H1 (cell line): ENCODE data around the gene KLHL9. TPM values are rescaled to one million over a fixed set of nuclear protein-coding genes. Genes with fewer than 3 reads are reported as not detected.

ENCODE experiments used
- CTCF ChIA-PET: fragments of 300-600 bp; sonication (Branson Sonifier 250); formaldehyde crosslinking; loops from one replicate; lab custom pipeline; 2021; ENCODE audit not compliant: partially characterized antibody; lab: Charles Lee
- POLR2A ChIA-PET: fragments of 300-600 bp; sonication (Branson Sonifier 250); formaldehyde crosslinking; loops from one replicate; lab custom pipeline; 2021; ENCODE audit warnings: inconsistent platforms; ENCODE audit not compliant: partially characterized antibody; lab: Charles Lee
- DNase-seq, 2 experiments: peaks; one replicate each; pipeline versions ENCODE4 v3.0.0 to v3.0.0-alpha.2; 2010 to 2022; ENCODE audit warnings: low spot score in 2 of 2, low read depth in 1 of 2, mixed read lengths in 1 of 2
- FAIRE-seq: peaks from 2 replicates; lab custom pipeline; 2011; peaks lifted over from hg19 to GRCh38; lab: Jason Lieb, UNC
- H2AFZ ChIP-seq: 2 replicates; pipeline ENCODE4 v1.8.1; 2012; ENCODE audit warnings: low read length, inconsistent platforms
- H2AK5ac ChIP-seq: 2 replicates; pipeline ENCODE4 v1.6.1; 2013; ENCODE audit warnings: low read depth, low read length
- H2BK120ac ChIP-seq: replicated peaks from 2 replicates; pipeline ENCODE3; 2013; ENCODE audit warnings: low read depth, low read length, inconsistent platforms
- H2BK12ac ChIP-seq: 2 replicates; pipeline ENCODE4 v1.6.1; 2013; ENCODE audit warnings: low read depth, low read length
- H2BK15ac ChIP-seq: 2 replicates; pipeline ENCODE4 v1.6.1; 2013; ENCODE audit warnings: low read length
- H2BK20ac ChIP-seq: 2 replicates; pipeline ENCODE4 v1.6.1; 2013; ENCODE audit warnings: low read length
- H2BK5ac ChIP-seq: 2 replicates; pipeline ENCODE4 v1.6.1; 2013; ENCODE audit warnings: low read depth, low read length
- H3K14ac ChIP-seq: 2 replicates; pipeline ENCODE4 v1.6.1; 2013; ENCODE audit warnings: inconsistent platforms; ENCODE audit not compliant: insufficient read length
- H3K18ac ChIP-seq: 2 replicates; pipeline ENCODE4 v1.6.1; 2013; ENCODE audit warnings: low read length; ENCODE audit errors: extremely low read depth
- H3K23ac ChIP-seq: 2 replicates; pipeline ENCODE4 v1.6.1; 2013; ENCODE audit warnings: inconsistent platforms; ENCODE audit not compliant: insufficient read length
- H3K23me2 ChIP-seq: 2 replicates; pipeline ENCODE4 v1.6.1; 2013; ENCODE audit warnings: low read depth, low read length
- H3K27ac ChIP-seq: 2 replicates; pipeline ENCODE4 v1.6.1; 2011; ENCODE audit warnings: low read depth, low read length, inconsistent platforms
- H3K27me3 ChIP-seq, 4 experiments: replicated peaks in 1 of 4; 1 replicate in 1 of 4; 2 replicates in 3 of 4; pipeline versions ENCODE4 v1.6.1 to v1.8.1; 2011 to 2013; ENCODE audit warnings: low read length in 3 of 4, mild to moderate bottlenecking in 3 of 4, inconsistent platforms in 2 of 4, mixed read lengths in 2 of 4, moderate library complexity in 1 of 4; ENCODE audit not compliant: control insufficient read depth in 3 of 4, insufficient read depth in 3 of 4; ENCODE audit errors: extremely low read depth in 1 of 4
- H3K36me3 ChIP-seq, 4 experiments: 2 replicates each; pipeline versions ENCODE4 v1.6.1 to v1.8.1; 2011 to 2013; ENCODE audit warnings: mild to moderate bottlenecking in 4 of 4, low read length in 3 of 4, moderate library complexity in 2 of 4, control low read depth in 1 of 4, inconsistent platforms in 1 of 4; ENCODE audit not compliant: insufficient read depth in 4 of 4, control insufficient read depth in 2 of 4
- H3K4ac ChIP-seq: replicated peaks from 2 replicates; pipeline ENCODE3; 2013; ENCODE audit warnings: low read length, low read depth, mixed read lengths, inconsistent platforms; ENCODE audit not compliant: insufficient read length
- H3K4me1 ChIP-seq, 4 experiments: replicated peaks in 1 of 4; 1 replicate in 1 of 4; 2 replicates in 3 of 4; pipeline versions ENCODE4 v1.6.1 to v1.8.1; 2011 to 2013; ENCODE audit warnings: low read length in 3 of 4, inconsistent platforms in 2 of 4, mixed read lengths in 1 of 4; ENCODE audit not compliant: insufficient read depth in 4 of 4, control insufficient read depth in 3 of 4
- H3K4me2 ChIP-seq, 2 experiments: 2 replicates each; pipeline versions ENCODE4 v1.6.1 to v1.8.1; 2011 to 2013; ENCODE audit warnings: low read depth in 2 of 2, low read length in 2 of 2, control low read depth in 1 of 2, inconsistent platforms in 1 of 2, mild to moderate bottlenecking in 1 of 2; ENCODE audit not compliant: insufficient read depth in 1 of 2
- H3K4me3 ChIP-seq, 4 experiments: fragments of 200-600, 300-600 bp in 1 of 4; sonication (generic), shearing (Covaris generic), sonication (Bioruptor Twin) in 1 of 4; 2 replicates each; pipeline versions ENCODE4 v1.5.1 to v1.8.1; 2011 to 2016; ENCODE audit warnings: low read length in 4 of 4, low read depth in 3 of 4, control low read depth in 2 of 4, inconsistent platforms in 2 of 4, mild to moderate bottlenecking in 2 of 4, mixed read lengths in 1 of 4, moderate library complexity in 1 of 4; ENCODE audit not compliant: insufficient read depth in 2 of 4; ENCODE audit errors: extremely low read depth in 1 of 4
- H3K56ac ChIP-seq: replicated peaks from 2 replicates; pipeline ENCODE3; 2013; ENCODE audit warnings: low read depth, mild to moderate bottlenecking, mixed read lengths, low read length, inconsistent platforms; ENCODE audit not compliant: insufficient read length
- H3K79me1 ChIP-seq: 2 replicates; pipeline ENCODE4 v1.6.1; 2013; ENCODE audit warnings: low read depth, low read length, control low read depth
- H3K79me2 ChIP-seq, 2 experiments: 2 replicates each; pipeline versions ENCODE4 v1.6.1 to v1.8.1; 2012 to 2013; ENCODE audit warnings: low read length in 2 of 2, mild to moderate bottlenecking in 2 of 2, inconsistent platforms in 1 of 2; ENCODE audit not compliant: insufficient read depth in 2 of 2, control insufficient read depth in 1 of 2
- H3K9ac ChIP-seq, 4 experiments: replicated peaks in 1 of 4; 1 replicate in 1 of 4; 2 replicates in 3 of 4; pipeline versions ENCODE4 v1.6.1 to v1.8.1; 2011 to 2013; ENCODE audit warnings: low read depth in 3 of 4, low read length in 3 of 4, control low read depth in 2 of 4, mild to moderate bottlenecking in 2 of 4, moderate library complexity in 2 of 4, inconsistent platforms in 1 of 4; ENCODE audit errors: extremely low read depth in 1 of 4
- H3K9me3 ChIP-seq, 2 experiments: 2 replicates each; pipeline versions ENCODE4 v1.6.1 to v1.8.1; 2012 to 2013; ENCODE audit warnings: mild to moderate bottlenecking in 2 of 2, moderate library complexity in 2 of 2, control low read depth in 1 of 2, inconsistent platforms in 1 of 2, low read depth in 1 of 2, low read length in 1 of 2, mixed read lengths in 1 of 2; ENCODE audit not compliant: insufficient read depth in 2 of 2
- H4K20me1 ChIP-seq, 2 experiments: replicated peaks in 1 of 2; 2 replicates each; pipeline versions ENCODE3 to v1.8.1; 2011 to 2013; ENCODE audit warnings: inconsistent platforms in 2 of 2, low read length in 2 of 2, mild to moderate bottlenecking in 1 of 2; ENCODE audit not compliant: insufficient read depth in 2 of 2, control insufficient read depth in 1 of 2
- H4K5ac ChIP-seq: 2 replicates; pipeline ENCODE4 v1.6.1; 2013; ENCODE audit warnings: low read length, low read depth, mixed read lengths, inconsistent platforms; ENCODE audit not compliant: insufficient read length
- H4K8ac ChIP-seq: 2 replicates; pipeline ENCODE4 v1.8.0; 2013; ENCODE audit warnings: mild to moderate bottlenecking, moderate library complexity, low read length, inconsistent platforms; ENCODE audit not compliant: insufficient read depth; ENCODE audit errors: extremely low read depth
- H4K91ac ChIP-seq: replicated peaks from 2 replicates; pipeline ENCODE3; 2013; ENCODE audit warnings: low read length, mixed read lengths, inconsistent platforms; ENCODE audit not compliant: insufficient read length
- CEBPB ChIP-seq: IDR thresholded peaks from 2 replicates; pipeline ENCODE4 v1.6.1; 2012; ENCODE audit warnings: low read depth, low read length
- EGR1 ChIP-seq: IDR thresholded peaks from 2 replicates; pipeline ENCODE4 v1.6.1; 2011; ENCODE audit warnings: low read depth, low read length, borderline replicate concordance
- EZH2 ChIP-seq: fragments of 200-600 bp; sonication (generic); IDR thresholded peaks from 2 replicates; pipeline ENCODE4 v1.7.1; 2012; ENCODE audit warnings: low read depth, mild to moderate bottlenecking, moderate library complexity, low read length, inconsistent platforms; ENCODE audit not compliant: severe bottlenecking
- JUN ChIP-seq: IDR thresholded peaks from 2 replicates; pipeline ENCODE4 v1.6.1; 2011; ENCODE audit warnings: low read depth, mild to moderate bottlenecking, improper control_type of control experiment, low read length
- KDM4A ChIP-seq: IDR thresholded peaks from one replicate; pipeline ENCODE4 v1.7.1; 2012; ENCODE audit warnings: low read depth, mild to moderate bottlenecking, moderate library complexity, low read length, inconsistent platforms; ENCODE audit not compliant: severe bottlenecking
- NRF1 ChIP-seq: IDR thresholded peaks from 2 replicates; pipeline ENCODE4 v1.6.1; 2011; ENCODE audit warnings: mild to moderate bottlenecking, low read depth, low read length, improper control_type of control experiment
- POU5F1 ChIP-seq: IDR thresholded peaks from 2 replicates; pipeline ENCODE4 v1.6.1; 2011; ENCODE audit warnings: low read depth, mild to moderate bottlenecking, low read length, moderate library complexity
- RXRA ChIP-seq: IDR thresholded peaks from 2 replicates; pipeline ENCODE4 v1.6.1; 2011; ENCODE audit warnings: low read depth, mild to moderate bottlenecking, low read length, moderate library complexity; ENCODE audit not compliant: insufficient read depth
- SAP30 ChIP-seq: fragments of 300-600 bp; sonication (generic); IDR thresholded peaks from 2 replicates; pipeline ENCODE4 v1.7.1; 2012; ENCODE audit warnings: low read length, moderate library complexity, mild to moderate bottlenecking, inconsistent platforms; ENCODE audit not compliant: insufficient read depth, insufficient replicate concordance
- TEAD4 ChIP-seq: IDR thresholded peaks from 2 replicates; pipeline ENCODE4 v1.6.1; 2012; ENCODE audit warnings: low read depth, low read length, inconsistent platforms, mixed read lengths
- ZNF274 ChIP-seq: IDR thresholded peaks from 2 replicates; pipeline ENCODE4 v1.7.0; 2012; ENCODE audit warnings: low read length, borderline replicate concordance; ENCODE audit errors: extremely low read depth
- WGBS, 2 experiments: shearing (Covaris generic) in 1 of 2; methylation state at CpG; one replicate each; pipeline versions ENCODE4 v1.1.6 to v1.1.7; 2013 to 2015; ENCODE audit warnings: low lambda C conversion rate in 2 of 2, mixed read lengths in 2 of 2, inconsistent platforms in 1 of 2, low coverage in 1 of 2, missing lambda C conversion rate in 1 of 2; ENCODE audit not compliant: insufficient replicate concordance in 2 of 2, insufficient coverage in 1 of 2, insufficient read length in 1 of 2; ENCODE audit errors: extremely low coverage in 1 of 2, missing lambda C conversion rate in 1 of 2; 5-methylcytosine and 5-hydroxymethylcytosine counted together
- polyA plus RNA-seq, 7 experiments: library from polyadenylated mRNA; depleted of rRNA in 3 of 7; stranded (reverse) in 5 of 7; unstranded in 2 of 7; fragments of >200 nt in 5 of 7; fragments of 200-250 nt in 2 of 7; gene quantifications; 1 replicate in 5 of 7; 2 replicates in 1 of 7; 4 replicates in 1 of 7; pipeline versions ENCODE4 v1.2.1 to v1.2.3, GENCODE V29; 2011 to 2013; ENCODE audit warnings: missing spikeins in 2 of 7, mixed read lengths in 2 of 7
- total RNA-seq: library from RNA; stranded (reverse); fragmentation: NEBNext Ultra II Directional; extraction: Animal tissue kit (Norgen Biotek cat#: 25700); gene quantifications from 2 replicates; pipeline ENCODE4 v1.2.1, GENCODE V29; 2021
- TF ChIP-seq, protein P1 (sequence below): IDR thresholded peaks from 2 replicates; pipeline ENCODE4 v1.6.1; 2012; ENCODE audit warnings: low read length, inconsistent platforms

Gene KLHL9
- total and polyA plus RNA-seq, 2 of the 8 experiments (the other 6 are each of a cell fraction or from before 2014, with no cell fraction given) = 4.9 to 15.7 TPM

DNA sequence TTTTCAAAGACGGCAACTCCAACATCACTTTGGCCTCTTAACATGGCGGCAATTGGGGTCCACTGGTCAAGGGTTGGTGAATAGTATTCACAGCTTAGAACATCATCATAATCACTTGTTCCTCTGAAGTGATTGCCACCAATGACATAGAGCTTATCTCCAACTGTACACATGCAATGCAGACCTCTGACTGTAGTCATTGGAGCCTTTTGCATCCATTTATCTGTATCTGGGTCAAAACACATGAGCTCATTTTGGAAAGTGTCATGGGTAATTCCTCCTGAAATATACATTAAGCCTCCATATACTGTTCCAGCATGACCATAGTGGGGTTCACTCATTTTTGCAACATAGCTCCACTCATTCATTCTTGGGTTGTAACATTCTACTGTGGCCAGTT, 2.0 kb downstream of the KLHL9 start:
- DNase-seq = no peak
- H3K4me3 ChIP-seq = peak overlapping the region in 1 of 4 experiments; percentile 76; a peak in 1 of 8 replicates
- POLR2A ChIA-PET = no interaction called here
- no peak for TF ChIP-seq EGR1
- TF ChIP-seq KDM4A = no peak
- TF ChIP-seq POU5F1 = no peak
- no peak for TF ChIP-seq JUN
- no peak for TF ChIP-seq TEAD4
- TF ChIP-seq, protein P1, sequence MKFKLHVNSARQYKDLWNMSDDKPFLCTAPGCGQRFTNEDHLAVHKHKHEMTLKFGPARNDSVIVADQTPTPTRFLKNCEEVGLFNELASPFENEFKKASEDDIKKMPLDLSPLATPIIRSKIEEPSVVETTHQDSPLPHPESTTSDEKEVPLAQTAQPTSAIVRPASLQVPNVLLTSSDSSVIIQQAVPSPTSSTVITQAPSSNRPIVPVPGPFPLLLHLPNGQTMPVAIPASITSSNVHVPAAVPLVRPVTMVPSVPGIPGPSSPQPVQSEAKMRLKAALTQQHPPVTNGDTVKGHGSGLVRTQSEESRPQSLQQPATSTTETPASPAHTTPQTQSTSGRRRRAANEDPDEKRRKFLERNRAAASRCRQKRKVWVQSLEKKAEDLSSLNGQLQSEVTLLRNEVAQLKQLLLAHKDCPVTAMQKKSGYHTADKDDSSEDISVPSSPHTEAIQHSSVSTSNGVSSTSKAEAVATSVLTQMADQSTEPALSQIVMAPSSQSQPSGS = no peak
- no peak for TF ChIP-seq RXRA
- TF ChIP-seq EZH2 = no peak
- TF ChIP-seq ZNF274 = no peak
- TF ChIP-seq SAP30 = no peak
- TF ChIP-seq CEBPB = no peak
- TF ChIP-seq NRF1 = no peak

More for the DNA sequence above, 2.0 kb downstream of the KLHL9 start:
- peaks cover 8 to 58% of the 10 kb centered on the region in 2 experiments for H3K79me2 ChIP-seq
- CTCF ChIA-PET = interaction anchor here (1.1 to 8.0 kb wide), 8 partner anchors 10 to 458 kb away, joined by 3 to 79 read pairs (median 4); no protein-coding TSS in a partner anchor
- peaks cover 0 to 5% (median 0%) of the 10 kb centered on the region in 4 experiments; a peak in 2 of 7 replicates for H3K4me1 ChIP-seq
- H3K27ac ChIP-seq = no peak overlapping the region
- no peaks in the 10 kb centered on the region; the same call in none of the 2 replicates for H3K79me1 ChIP-seq
- no peak overlapping the region for H2AK5ac ChIP-seq
- peaks cover 4% of the 10 kb centered on the region for H3K23me2 ChIP-seq
- H3K9me3 ChIP-seq = no peaks in the 10 kb centered on the region
- no peak overlapping the region for H2BK120ac ChIP-seq
- no peaks in the 10 kb centered on the region for H3K27me3 ChIP-seq
- peak overlapping the region; percentile 81 to 92; a peak in 3 of 4 replicates for H3K4me2 ChIP-seq
- H2BK20ac ChIP-seq = no peak overlapping the region
- H2BK12ac ChIP-seq = no peak overlapping the region
- no peak overlapping the region for H4K91ac ChIP-seq
- H4K20me1 ChIP-seq = peaks cover 4 to 10% of the 10 kb centered on the region in 2 experiments
- H4K8ac ChIP-seq = no peak overlapping the region; the same call in 1 of the 2 replicates
- H3K23ac ChIP-seq = no peak overlapping the region
- peaks cover 0 to 11% (median 0%) of the 10 kb centered on the region in 4 experiments; a peak in 2 of 8 replicates for H3K36me3 ChIP-seq
- no peak overlapping the region for H2BK15ac ChIP-seq
- FAIRE-seq = no peak
- H3K56ac ChIP-seq = no peak overlapping the region
- H3K18ac ChIP-seq = no peak overlapping the region
- H3K14ac ChIP-seq = no peak overlapping the region
- no peak overlapping the region for H3K4ac ChIP-seq
- H3K9ac ChIP-seq = no peak overlapping the region
- H2AFZ ChIP-seq = no peak overlapping the region
- no peak overlapping the region for H2BK5ac ChIP-seq
- H4K5ac ChIP-seq = no peak overlapping the region
- WGBS, 2 experiments = 86% methylated on average over 2 of the region's 2 CpGs; no CpG with 5 or more reads in 1 of the 2 experiments
